Neural progenitor cell (in vitro differentiated cells): ENCODE measurements around the gene RAP2B. TPM values are rescaled to one million over a fixed set of nuclear protein-coding genes. Genes with fewer than 3 reads are reported as not detected.

Experiments
- DNase-seq: peaks from one replicate; pipeline ENCODE4 v3.0.0-alpha.2; 2016; ENCODE audit warnings: low spot score
- H2AFZ ChIP-seq: fragments of 200-600 bp; sonication (generic); replicated peaks from 2 replicates; pipeline ENCODE4 v1.6.1; 2016; ENCODE audit warnings: antibody characterized with exemption
- H3F3A ChIP-seq: fragments of 200-600 bp; sonication (generic); 2 replicates; pipeline ENCODE4 v1.6.1; 2016; ENCODE audit warnings: antibody characterized with exemption, low read depth
- H3K27ac ChIP-seq: fragments of 200-600 bp; sonication (generic); 2 replicates; pipeline ENCODE4 v1.5.1; 2016; ENCODE audit warnings: mild to moderate bottlenecking
- H3K27me3 ChIP-seq: fragments of 200-600 bp; sonication (generic); 2 replicates; pipeline ENCODE4 v1.6.1; 2016; ENCODE audit warnings: mild to moderate bottlenecking, moderate library complexity
- H3K36me3 ChIP-seq: fragments of 200-600 bp; sonication (generic); 2 replicates; pipeline ENCODE4 v1.5.1; 2016
- H3K4me1 ChIP-seq: fragments of 200-600 bp; sonication (generic); 2 replicates; pipeline ENCODE4 v1.6.1; 2016; ENCODE audit warnings: mixed run types
- H3K4me2 ChIP-seq: fragments of 200-600 bp; sonication (generic); 2 replicates; pipeline ENCODE4 v1.6.1; 2016
- H3K4me3 ChIP-seq: fragments of 200-600 bp; sonication (generic); 2 replicates; pipeline ENCODE4 v1.5.1; 2016
- H3K79me2 ChIP-seq: fragments of 200-600 bp; sonication (generic); 2 replicates; pipeline ENCODE4 v1.6.1; 2016; ENCODE audit warnings: low read depth
- H3K9ac ChIP-seq: fragments of 200-600 bp; sonication (generic); 2 replicates; pipeline ENCODE4 v1.6.1; 2016
- H3K9me3 ChIP-seq: fragments of 200-600 bp; sonication (generic); 2 replicates; pipeline ENCODE4 v1.5.1; 2016; ENCODE audit warnings: low read depth
- H4K20me1 ChIP-seq: fragments of 200-600 bp; sonication (generic); 2 replicates; pipeline ENCODE4 v1.6.1; 2016; ENCODE audit warnings: low read depth
- H3K27ac Mint-ChIP-seq: 3 replicates; pipeline ENCODE4 v1.8.0; 2021; ENCODE audit warnings: mixed read lengths
- H3K27me3 Mint-ChIP-seq: 2 replicates; pipeline ENCODE4 v1.8.0; 2022; ENCODE audit warnings: low read depth, mild to moderate bottlenecking, inconsistent platforms, moderate library complexity, mixed read lengths; ENCODE audit not compliant: insufficient read depth
- H3K36me3 Mint-ChIP-seq: 3 replicates; pipeline ENCODE4 v1.8.0; 2021; ENCODE audit warnings: mixed read lengths
- H3K4me1 Mint-ChIP-seq: 3 replicates; pipeline ENCODE4 v1.8.0; 2021; ENCODE audit warnings: mixed read lengths
- H3K4me3 Mint-ChIP-seq: 3 replicates; pipeline ENCODE4 v1.8.0; 2021; ENCODE audit warnings: mild to moderate bottlenecking, moderate library complexity, mixed read lengths
- H3K9me3 Mint-ChIP-seq: 3 replicates; pipeline ENCODE4 v1.8.0; 2020; ENCODE audit warnings: mixed read lengths
- CTCF ChIP-seq: fragments of 200-600 bp; sonication (generic); IDR thresholded peaks from 2 replicates; pipeline ENCODE4 v1.5.1; 2017; ENCODE audit warnings: antibody characterized with exemption, mild to moderate bottlenecking
- EZH2 ChIP-seq: fragments of 200-600 bp; sonication (generic); IDR thresholded peaks from 2 replicates; pipeline ENCODE4 v1.6.1; 2017; ENCODE audit warnings: antibody characterized with exemption, mild to moderate bottlenecking, moderate library complexity
- EZH2phosphoT487 ChIP-seq: fragments of 200-600 bp; sonication (generic); IDR thresholded peaks from 2 replicates; pipeline ENCODE4 v1.6.1; 2017; ENCODE audit warnings: antibody characterized with exemption
- total RNA-seq: library from RNA; depleted of rRNA; stranded (reverse); fragments of >200 nt; gene quantifications from 2 replicates; pipeline ENCODE4 v1.2.3, GENCODE V29; 2015; ENCODE audit warnings: low replicate concordance

The RAP2B gene
- total RNA-seq, 1 donor from 2014 or later: 15.9 TPM

- Mint-ChIP-seq H3K4me1 (no peaks in the 10 kb centered on the region), H3K27ac (no peak overlapping the region), H3K4me3 (no peak overlapping the region), H3K9me3 (no peaks in the 10 kb centered on the region), H3K36me3 (no peaks in the 10 kb centered on the region), H3K27me3 (no peaks in the 10 kb centered on the region)
- H3K9me3 ChIP-seq: no peaks in the 10 kb centered on the region
- H3K4me1 ChIP-seq: no peaks in the 10 kb centered on the region
- H3K27me3 ChIP-seq: no peaks in the 10 kb centered on the region
- no peak overlapping the region for H3K9ac ChIP-seq
- H3K27ac ChIP-seq: no peak overlapping the region
- H3K36me3 ChIP-seq: no peaks in the 10 kb centered on the region
- H3F3A ChIP-seq: no peaks in the 10 kb centered on the region
- no peak overlapping the region for H2AFZ ChIP-seq
- TF ChIP-seq EZH2phosphoT487: no peak
- no peak for TF ChIP-seq CTCF
- no peak for TF ChIP-seq EZH2
- no peak for DNase-seq
- H3K79me2 ChIP-seq: no peaks in the 10 kb centered on the region
- no peak overlapping the region for H3K4me2 ChIP-seq
- no peak overlapping the region for H3K4me3 ChIP-seq
- H4K20me1 ChIP-seq: no peaks in the 10 kb centered on the region
Measured at GRCh38 chr3:153142961-153143360, 19.1 kb upstream of the RAP2B start.

- Histone ChIP-seq H4K20me1 (no peaks in the 10 kb centered on the region), H3K9ac (no peak overlapping the region), H3K4me2 (no peak overlapping the region), H3F3A (no peaks in the 10 kb centered on the region), H2AFZ (no peak overlapping the region), H3K4me3 (no peak overlapping the region), H3K9me3 (no peaks in the 10 kb centered on the region), H3K27ac (no peak overlapping the region), H3K79me2 (no peaks in the 10 kb centered on the region), H3K4me1 (no peaks in the 10 kb centered on the region), H3K27me3 (no peaks in the 10 kb centered on the region), H3K36me3 (no peaks in the 10 kb centered on the region)
- no peak for TF ChIP-seq EZH2phosphoT487
- no peak for TF ChIP-seq EZH2
- no peak for TF ChIP-seq CTCF
- no peak for DNase-seq
- no peaks in the 10 kb centered on the region for H3K27me3 Mint-ChIP-seq
- no peaks in the 10 kb centered on the region for H3K4me1 Mint-ChIP-seq
- H3K4me3 Mint-ChIP-seq: no peak overlapping the region
- H3K9me3 Mint-ChIP-seq: no peaks in the 10 kb centered on the region
- H3K27ac Mint-ChIP-seq: no peak overlapping the region
- no peaks in the 10 kb centered on the region for H3K36me3 Mint-ChIP-seq
Measured at GRCh38 chr3:153144071-153144470, 18.0 kb upstream of the RAP2B start.

- Histone ChIP-seq H3K9ac (no peak overlapping the region), H3F3A (no peaks in the 10 kb centered on the region), H3K9me3 (no peaks in the 10 kb centered on the region), H3K27ac (no peak overlapping the region), H3K79me2 (no peaks in the 10 kb centered on the region), H3K4me2 (no peak overlapping the region), H3K4me1 (no peaks in the 10 kb centered on the region), H2AFZ (no peak overlapping the region), H3K27me3 (no peaks in the 10 kb centered on the region), H3K4me3 (no peak overlapping the region), H4K20me1 (no peaks in the 10 kb centered on the region), H3K36me3 (no peaks in the 10 kb centered on the region)
- no peak for DNase-seq
- H3K4me3 Mint-ChIP-seq: no peak overlapping the region
- no peaks in the 10 kb centered on the region for H3K9me3 Mint-ChIP-seq
- no peaks in the 10 kb centered on the region for H3K4me1 Mint-ChIP-seq
- no peak for TF ChIP-seq EZH2
- H3K36me3 Mint-ChIP-seq: no peaks in the 10 kb centered on the region
- no peaks in the 10 kb centered on the region for H3K27me3 Mint-ChIP-seq
- H3K27ac Mint-ChIP-seq: no peak overlapping the region
Measured at GRCh38 chr3:153144779-153145178, 17.2 kb upstream of the RAP2B start.

GRCh38 chr3:153145454-153145853 lies 16.6 kb upstream of the RAP2B start:
- H3K27ac Mint-ChIP-seq: no peak overlapping the region
- Histone ChIP-seq H3K9ac (no peak overlapping the region), H3K4me1 (no peaks in the 10 kb centered on the region), H3K4me3 (no peak overlapping the region), H3K79me2 (no peaks in the 10 kb centered on the region), H3F3A (no peaks in the 10 kb centered on the region), H2AFZ (no peak overlapping the region), H4K20me1 (no peaks in the 10 kb centered on the region), H3K27ac (no peak overlapping the region), H3K27me3 (no peaks in the 10 kb centered on the region), H3K4me2 (no peak overlapping the region), H3K36me3 (no peaks in the 10 kb centered on the region), H3K9me3 (no peaks in the 10 kb centered on the region)
- H3K36me3 Mint-ChIP-seq: no peaks in the 10 kb centered on the region
- H3K9me3 Mint-ChIP-seq: no peaks in the 10 kb centered on the region
- TF ChIP-seq EZH2: no peak
- TF ChIP-seq CTCF: no peak
- H3K27me3 Mint-ChIP-seq: no peaks in the 10 kb centered on the region
- no peaks in the 10 kb centered on the region for H3K4me1 Mint-ChIP-seq
- DNase-seq: no peak
- H3K4me3 Mint-ChIP-seq: no peak overlapping the region
